DND-41 (cell line): ENCODE results near the gene OR52H1.

Experiments used
- CTCF ChIP-seq: IDR thresholded peaks from 2 replicates; pipeline ENCODE4 v1.5.1; 2012; ENCODE audit warnings: borderline replicate concordance, low read length, moderate library complexity, mild to moderate bottlenecking; ENCODE audit not compliant: poor library complexity, severe bottlenecking; ENCODE audit errors: extremely low read depth
- EZH2 ChIP-seq: IDR thresholded peaks from 3 replicates; pipeline ENCODE4 v1.6.1; 2012; ENCODE audit warnings: borderline replicate concordance, low read depth, mild to moderate bottlenecking, moderate library complexity, low read length, inconsistent platforms; ENCODE audit not compliant: severe bottlenecking

DNA sequence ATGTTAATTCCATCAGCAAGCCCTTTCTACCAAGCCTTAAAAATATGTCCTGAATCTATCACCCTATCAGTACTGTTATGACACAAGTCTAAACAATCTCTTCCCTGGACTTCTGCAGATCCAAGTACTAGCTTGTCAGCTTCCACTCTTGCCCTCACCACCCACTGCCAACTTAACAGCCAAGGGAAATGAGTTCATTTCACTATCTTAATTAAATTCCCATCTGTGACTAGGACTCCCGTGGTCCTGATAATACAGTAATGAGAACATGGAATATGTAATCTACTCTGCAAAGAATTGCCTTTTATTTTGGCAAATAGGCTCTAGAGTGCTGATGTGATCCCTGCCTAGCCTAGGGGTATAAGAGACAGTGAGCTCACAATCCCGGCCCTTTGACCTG, 48.7 kb downstream of the OR52H1 start:
- TF ChIP-seq CTCF, result no peak
- no peak for TF ChIP-seq EZH2
